Midbrain (tissue), 1 donor: ENCODE results near the gene FALEC.
"Not testable (repeated sequence)": the region's sequence is repeated elsewhere in the genome, so short reads cannot be mapped to it uniquely, and the experiment has no call there.

Experiments used
- DNase-seq: peaks from one replicate; lab custom pipeline; 2025; lab: John Stamatoyannopoulos, UW

Gene FALEC

DNA sequence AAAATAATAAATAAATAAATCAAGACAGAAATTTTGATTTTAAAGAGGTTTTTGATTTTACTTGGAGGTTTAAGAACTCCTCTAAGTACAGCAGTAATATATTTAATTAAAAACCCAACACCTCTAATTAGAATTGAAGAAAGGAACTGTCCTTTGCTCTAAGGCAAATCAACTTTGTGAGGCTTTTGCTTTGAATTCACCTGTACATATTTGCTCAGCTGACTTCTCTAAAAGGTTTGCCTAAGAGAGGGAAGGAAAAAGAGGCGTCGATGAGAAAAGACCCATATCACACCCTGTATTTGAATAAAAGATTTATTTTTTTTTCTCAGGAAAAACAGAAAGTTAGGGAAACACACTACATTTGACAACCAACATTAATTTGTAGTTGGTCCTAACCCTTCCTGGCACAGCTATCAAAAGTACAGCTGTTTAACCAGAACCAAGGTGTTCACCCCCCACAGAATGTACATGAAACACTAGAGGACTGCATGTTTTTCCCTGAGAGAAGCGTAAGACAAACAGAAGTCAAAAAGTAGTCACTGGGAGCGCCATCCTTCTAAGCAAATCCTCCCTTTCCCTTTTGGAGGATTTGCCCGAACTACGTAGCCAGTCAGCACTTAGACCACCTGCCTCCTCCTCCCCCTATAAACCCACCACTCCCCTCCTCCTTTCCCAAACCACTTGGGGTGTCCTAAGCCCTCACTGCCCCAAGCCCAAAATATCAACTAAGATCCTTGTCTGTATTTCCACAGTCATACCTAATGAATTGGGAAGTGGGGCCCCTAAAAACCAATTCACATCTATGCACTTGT lies 58.9 kb downstream of the FALEC start:
- DNase-seq = no peak

DNA sequence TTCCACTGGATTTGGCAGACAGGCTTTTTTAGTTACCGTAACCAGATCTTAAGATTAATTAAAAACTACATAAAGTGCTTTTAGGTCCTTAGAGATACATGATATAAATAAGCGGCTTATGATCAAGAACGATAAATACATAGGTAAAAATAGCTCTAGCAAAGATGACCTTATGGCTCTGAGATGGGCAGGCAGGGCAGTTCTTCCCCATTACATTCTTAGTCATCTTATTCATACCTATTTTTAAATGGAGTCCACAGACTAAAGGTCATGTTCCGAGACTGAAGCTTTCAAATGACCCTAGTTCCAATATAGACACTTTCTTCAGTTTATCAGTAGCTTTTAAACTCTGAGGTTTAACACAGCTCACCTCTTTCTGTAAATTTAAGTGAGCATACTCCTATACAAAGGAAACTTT lies 59.5 kb downstream of the FALEC start:
- no peak for DNase-seq

DNA sequence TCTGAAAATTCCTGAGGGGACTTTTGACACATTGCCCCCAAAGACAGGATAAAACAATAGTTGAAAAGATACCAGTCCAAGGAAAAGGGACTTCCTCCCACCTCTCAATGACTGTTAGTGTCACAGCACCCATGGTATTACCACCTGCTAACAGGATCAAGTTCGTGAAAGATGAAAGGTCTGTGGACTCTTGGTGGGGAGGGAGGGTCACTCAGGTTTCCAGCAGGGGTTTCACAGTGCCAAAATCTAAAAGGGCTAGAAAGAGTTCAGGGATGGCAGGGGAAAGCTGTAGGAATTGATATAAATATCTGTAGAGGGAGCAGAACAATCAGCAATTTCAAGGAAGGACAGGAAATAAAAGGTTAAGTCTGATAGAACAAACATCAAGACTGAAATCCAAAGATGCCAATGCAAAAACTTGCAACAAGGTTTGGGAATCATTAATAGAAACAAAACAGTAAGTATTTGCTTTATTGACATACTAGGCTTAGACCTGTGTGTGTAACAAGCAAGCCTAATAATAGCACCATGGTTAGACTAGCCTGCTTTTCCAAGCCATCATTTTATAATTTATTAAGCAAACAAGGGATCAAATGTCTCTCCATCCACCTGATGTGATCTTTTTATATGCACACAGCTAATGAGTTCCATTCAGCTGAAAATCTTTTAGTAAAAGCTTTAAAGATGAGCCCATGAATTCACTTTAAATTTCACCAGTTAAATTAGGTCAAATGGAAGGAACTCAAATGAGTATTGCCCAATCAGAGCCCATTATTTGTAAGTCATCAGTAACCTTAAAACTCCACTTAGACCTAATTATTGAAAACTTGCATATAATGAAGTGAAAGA lies 60.2 kb downstream of the FALEC start:
- peak; percentile 26 for DNase-seq

DNA sequence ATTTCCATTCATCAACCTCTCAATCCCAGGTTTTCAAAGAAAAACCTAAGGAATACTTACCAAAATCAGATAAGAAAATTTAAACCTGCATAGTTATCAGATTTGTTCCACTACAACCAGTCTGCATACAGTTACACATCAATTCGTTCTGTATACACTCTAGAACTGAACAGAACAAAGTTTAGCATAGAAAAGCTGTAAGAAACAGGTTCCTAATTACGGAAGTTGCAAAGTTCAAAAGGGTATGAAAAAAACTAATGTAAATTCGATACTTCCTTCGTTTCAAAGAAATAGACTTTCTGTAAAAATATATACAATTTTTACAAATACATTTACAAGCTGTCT lies 60.8 kb downstream of the FALEC start:
- DNase-seq = no peak

DNA sequence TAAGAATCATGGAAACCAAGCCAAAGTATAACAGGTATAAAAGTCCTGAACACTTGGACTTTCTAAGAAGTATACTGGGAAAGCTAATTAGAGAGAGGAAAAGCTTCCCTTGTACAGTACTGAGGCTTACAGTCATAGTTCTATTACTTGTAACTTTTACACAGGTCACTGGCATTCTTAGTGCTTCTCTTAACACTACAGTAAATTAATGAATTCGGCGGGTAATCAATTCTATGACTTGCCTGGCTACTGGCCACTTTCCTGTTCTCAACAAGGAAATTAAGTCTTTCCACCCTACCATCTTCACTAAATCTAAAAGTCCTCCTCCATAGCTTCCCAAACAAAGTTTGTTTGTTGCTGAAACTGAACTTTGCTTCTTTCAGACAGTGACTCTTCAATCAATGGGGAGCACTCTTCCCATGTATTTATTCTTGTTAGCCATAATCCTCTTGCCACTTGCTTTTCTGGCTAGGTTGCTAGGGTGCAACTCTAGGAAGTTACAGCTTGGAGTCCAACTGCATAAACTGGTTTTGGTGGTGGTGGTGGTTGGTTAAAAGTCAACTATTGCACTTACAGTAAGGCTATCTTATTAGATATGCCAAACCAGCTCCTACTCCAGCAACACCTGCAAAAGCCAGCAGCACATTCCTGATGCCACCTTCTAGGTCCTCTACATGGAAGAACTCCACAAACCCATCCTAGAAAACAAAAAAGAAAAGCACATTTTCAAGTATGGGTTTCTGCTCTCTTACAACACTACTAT lies 61.4 kb downstream of the FALEC start:
- peak; percentile 47 for DNase-seq

DNA sequence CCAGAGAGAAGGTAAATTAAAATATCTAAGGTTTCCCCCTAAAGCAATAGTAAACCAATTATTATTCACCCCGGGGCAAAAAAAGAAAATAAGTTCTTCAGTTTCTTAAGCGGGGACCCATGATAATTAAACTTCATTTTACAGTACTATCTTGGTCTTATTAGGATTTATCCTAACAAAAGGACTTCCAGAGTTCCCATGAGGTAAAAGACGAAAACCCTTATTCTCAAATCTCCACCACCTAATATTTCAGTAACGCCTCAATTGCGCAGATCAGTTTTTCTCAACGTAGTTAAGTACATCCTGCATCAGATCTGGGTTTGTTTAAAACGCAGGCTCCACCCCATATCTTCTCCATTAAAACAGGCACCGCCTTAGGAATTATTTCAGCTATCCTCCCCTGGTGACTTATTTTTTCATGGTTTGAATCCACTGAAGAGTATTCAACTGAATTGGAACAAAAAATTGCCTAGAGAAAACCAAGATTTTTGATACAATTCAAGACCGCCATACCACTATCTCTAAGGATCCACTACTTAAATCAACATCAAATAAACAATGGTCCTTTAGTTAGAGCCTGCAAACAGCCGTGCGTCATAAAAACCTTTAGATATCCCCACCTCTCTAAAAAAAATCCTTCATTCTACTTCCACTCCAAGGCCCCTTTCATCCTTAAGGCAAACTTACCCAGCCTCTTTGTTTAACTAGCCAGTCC lies 62.2 kb downstream of the FALEC start:
- DNase-seq = no peak

DNA sequence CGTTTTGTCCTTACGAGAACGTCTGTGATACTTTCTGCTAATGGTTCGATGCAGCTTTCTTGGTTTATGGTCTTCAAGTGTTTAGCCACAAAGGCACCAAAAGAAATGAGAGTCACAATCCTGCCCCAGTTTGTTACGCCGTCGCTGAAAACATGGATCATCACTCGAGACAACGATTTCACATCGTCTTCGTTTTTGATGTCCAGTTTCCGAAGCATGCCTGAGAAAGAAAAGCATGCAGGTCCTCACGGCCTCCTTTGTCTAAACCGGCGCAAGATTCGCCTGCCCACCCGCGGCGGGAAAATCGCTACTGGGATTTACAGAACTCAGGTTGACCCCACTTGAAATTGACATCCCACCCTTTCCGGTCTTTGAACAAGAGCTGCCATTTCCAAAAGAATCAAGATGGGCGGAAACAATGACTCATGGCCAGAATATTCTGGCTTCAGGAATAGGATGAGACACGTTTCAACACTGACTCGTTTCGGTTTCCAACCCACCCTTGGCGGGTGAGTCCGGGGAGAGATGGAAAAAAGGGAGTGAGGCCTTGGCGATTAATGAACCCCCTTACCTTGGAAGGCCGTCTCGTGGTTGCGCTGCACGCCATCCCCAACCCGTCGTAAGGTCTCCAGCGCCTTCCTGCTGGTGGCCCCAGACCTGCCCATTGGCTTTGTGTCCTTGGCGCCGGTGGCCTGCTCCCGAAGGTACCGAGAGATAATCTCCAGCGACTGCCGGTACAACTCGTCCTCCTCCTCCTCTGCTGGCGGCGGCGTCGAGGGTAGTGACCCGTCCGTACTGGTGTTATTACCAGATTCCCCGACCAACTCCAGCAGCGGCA lies 62.9 kb downstream of the FALEC start:
- DNase-seq = peak; percentile 42

DNA sequence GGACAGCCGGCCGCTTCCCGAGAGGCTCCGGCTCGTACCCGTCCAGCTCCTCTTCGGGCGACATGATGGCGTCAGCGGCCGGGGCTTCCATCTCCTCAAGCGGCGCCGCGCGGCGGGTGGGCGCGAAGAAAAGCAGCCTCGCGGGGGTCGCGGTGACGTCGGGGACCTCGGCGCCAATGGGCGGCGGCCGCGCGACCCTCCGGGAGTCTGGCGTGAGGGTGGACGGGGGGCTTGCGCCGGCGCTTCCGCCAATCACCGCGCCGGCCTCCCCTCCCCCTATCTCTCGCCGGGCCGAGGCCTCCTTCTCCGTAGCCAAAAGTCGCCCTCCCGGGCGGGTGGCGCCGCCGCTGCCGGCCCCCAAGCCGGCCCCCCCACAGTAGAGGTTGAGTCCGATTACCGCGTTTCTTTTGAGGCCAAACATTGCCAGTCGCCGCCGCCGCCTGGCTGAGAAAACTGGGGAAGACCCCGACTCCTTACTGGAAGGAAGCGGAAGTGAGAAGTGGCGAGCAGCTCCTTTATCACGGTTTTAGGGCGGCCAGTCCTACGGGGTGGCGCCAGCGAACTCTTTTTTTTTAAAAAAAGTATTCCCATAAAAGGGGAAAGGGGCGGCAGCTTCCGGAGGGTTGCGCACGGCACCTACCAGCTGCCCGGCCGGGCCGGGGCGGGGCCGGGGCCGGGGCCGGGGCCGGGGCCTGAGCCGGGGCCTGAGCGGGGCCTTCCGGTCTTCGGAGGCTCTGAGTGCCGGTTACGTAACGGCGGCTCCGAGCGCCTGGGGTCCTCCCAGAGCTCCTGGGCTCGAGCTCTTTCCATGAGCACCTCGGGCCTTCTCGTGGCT lies 63.8 kb downstream of the FALEC start, which contains the start of gene MCL1:
TSS of gene MCL1 (minus strand) at position 501 of the 835 bp plus-strand sequence. CDS start at position 421, 80 bp downstream.
- DNase-seq = peak; percentile 93

DNA sequence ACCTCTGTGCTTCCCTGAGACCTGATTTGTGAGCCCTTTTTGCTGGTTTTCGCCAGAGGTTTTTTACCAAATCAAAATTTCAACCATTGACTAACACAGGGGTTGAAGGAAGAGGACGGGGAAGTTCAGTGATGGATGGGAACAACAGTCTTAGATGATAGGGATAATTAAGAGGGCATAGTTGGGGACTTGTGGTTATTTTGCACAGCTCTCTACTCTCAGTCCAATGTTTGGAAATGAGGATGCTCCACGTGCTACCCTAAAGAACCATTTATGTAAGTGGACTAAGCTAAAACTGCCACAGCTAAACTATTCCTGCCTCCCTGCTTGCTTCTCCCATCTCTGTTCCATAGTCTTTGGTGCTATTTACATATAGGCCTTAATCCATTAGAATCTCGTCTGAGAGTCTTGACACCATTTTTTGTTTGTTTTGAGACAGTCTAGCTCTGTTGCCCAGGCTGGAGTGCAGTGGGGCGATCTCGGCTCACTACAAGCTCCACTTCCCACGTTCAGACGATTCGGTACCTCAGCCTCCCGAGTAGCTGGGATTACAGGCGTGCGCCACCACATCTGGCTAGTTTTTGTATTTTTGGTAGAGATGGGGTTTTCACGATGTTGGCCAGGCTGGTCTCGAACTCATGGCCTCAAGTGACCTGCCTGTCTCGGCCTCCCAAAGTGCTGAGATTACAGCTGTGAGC lies 64.5 kb downstream of the FALEC start:
- DNase-seq = no peak

DNA sequence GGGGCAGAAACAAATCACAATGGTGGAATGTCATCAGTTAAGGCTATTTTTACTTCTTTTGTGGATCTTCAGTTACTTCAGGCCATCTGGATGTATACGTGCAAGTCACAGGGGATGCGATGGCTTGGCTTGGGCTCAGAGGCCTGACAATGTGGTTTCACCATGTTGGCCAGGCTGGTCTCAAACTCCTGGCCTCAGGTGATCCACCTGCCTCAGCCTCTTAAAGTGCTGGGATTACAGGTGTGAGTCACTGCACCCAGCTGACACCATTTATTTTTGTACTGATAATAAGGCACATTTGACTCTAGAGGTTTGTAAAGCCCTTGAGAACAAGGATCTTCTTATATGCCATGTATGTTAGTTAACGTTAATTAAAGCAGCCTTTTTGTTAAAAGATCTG lies 65.4 kb downstream of the FALEC start:
- not testable (repeated sequence) for DNase-seq

DNA sequence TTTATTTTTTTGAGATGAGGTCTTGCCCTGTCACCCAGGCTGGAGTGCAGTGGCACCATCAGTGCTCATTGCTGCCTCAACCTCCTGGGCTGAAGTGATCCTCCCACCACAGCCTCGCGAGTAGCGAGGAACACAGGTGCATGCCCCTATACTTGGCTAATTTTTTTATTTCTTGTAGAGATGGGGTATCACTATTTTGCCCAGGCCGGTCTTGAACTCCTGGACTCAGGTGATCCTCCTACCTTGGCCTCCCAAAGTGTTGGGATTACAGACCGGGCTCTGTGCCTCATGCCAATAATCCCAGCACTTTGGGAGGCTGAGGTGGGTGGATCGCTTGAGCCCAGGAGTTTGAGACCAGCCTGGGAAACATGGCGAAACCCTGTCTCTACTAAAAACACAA lies 65.9 kb downstream of the FALEC start:
- not testable (repeated sequence) for DNase-seq

DNA sequence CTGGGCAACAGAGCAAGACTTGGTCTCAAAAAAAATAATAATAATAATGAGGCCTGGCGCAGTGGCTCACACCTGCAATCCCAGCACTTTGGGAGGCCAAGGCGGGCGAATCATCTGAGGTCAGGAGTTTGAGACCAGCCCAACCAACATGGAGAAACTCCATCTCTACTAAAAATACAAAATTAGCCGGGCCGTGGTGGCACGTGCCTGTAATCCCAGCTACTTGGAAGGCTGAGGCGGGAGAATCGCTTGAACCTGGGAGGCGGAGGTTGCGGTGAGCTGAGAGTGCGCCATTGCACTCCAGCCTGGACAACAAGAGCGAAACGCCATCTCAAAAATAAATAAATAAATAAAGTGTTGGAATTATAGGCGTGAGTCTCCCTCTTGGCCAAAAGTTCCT lies 66.4 kb downstream of the FALEC start:
- not testable (repeated sequence) for DNase-seq

DNA sequence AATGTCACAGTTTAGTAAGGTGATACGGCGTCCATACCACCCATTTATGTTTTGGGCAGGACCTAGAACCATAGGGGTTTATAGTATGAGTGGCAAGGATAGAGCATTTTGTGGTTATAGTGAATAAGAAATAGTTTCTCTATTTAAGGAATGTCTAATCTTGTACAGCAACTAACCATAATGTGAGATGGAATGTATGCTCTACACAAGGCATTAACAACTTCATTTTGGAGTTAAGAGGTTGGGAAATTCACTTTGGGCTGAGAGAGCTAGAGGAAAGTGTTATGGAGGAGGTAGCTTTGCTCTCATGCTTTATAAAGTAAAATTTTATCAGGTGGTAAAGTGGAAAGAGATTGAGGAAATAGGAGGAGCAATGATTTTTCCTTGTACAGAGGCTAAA lies 66.8 kb downstream of the FALEC start:
- DNase-seq = no peak
